ENCODE data around the gene AOPEP. TPM values are rescaled to one million over a fixed set of nuclear protein-coding genes. Genes with fewer than 3 reads are reported as not detected.

Gene AOPEP
- total RNA-seq, 4 donors from 2014 or later: 56.5 to 160 (median 103) TPM

DNA sequence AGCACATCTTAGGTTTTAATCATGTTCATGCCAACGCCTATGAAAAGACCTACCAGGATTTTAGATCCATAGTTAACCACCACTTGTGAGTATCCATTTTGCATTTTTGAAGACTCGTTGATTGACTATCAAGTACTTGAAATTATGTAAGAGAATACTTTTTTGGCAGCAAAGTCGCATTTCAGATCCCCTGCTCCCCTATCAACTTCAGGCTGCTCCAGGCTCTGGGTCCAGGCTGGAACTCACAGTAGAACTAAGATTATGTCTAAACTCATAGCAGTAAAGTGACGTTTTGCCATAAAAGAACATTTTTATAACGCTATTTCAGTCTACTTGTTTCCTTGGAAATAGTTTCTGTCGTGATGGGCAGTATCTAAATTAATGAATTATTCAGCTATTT, 323.3 kb downstream of the AOPEP start:
- H3K27me3 ChIP-seq: no peaks in the 10 kb centered on the region
- in situ Hi-C loops (cut with MboI; ENCODE audit: low sequenced_read_pairs in 4 of 4) (loop anchor here in 1 of 4 donors (25.0 kb wide), 1 partner anchor 262 kb away; no protein-coding TSS in a partner anchor), intact Hi-C loops (cut with DNase I; ENCODE audit: low total_unique reads) (loop anchor here (2.0 kb wide), 1 partner anchor 45 kb away; no protein-coding TSS in a partner anchor)
- H3K27ac ChIP-seq: peak overlapping the region; percentile 91 to 96 (median 92)
- peaks cover 74 to 76% of the 10 kb centered on the region in 2 donors for H3K4me1 ChIP-seq
- no peaks in the 10 kb centered on the region for H3K36me3 ChIP-seq
- DNase-seq: no peak
- H3K9me3 ChIP-seq: no peaks in the 10 kb centered on the region
- peak overlapping the region in 3 of 4 donors; percentile 32 to 64 (median 63) for H3K4me3 ChIP-seq
- no peak for ATAC-seq
- TF ChIP-seq, protein P1, sequence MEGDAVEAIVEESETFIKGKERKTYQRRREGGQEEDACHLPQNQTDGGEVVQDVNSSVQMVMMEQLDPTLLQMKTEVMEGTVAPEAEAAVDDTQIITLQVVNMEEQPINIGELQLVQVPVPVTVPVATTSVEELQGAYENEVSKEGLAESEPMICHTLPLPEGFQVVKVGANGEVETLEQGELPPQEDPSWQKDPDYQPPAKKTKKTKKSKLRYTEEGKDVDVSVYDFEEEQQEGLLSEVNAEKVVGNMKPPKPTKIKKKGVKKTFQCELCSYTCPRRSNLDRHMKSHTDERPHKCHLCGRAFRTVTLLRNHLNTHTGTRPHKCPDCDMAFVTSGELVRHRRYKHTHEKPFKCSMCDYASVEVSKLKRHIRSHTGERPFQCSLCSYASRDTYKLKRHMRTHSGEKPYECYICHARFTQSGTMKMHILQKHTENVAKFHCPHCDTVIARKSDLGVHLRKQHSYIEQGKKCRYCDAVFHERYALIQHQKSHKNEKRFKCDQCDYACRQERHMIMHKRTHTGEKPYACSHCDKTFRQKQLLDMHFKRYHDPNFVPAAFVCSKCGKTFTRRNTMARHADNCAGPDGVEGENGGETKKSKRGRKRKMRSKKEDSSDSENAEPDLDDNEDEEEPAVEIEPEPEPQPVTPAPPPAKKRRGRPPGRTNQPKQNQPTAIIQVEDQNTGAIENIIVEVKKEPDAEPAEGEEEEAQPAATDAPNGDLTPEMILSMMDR (IDR thresholded peaks at IDR 0.05 in 4 of 5, conservative IDR thresholded peaks at IDR 0.05 in 1 of 5): no peak
- no peak for TF ChIP-seq POLR2A (IDR thresholded peaks at IDR 0.05)

DNA sequence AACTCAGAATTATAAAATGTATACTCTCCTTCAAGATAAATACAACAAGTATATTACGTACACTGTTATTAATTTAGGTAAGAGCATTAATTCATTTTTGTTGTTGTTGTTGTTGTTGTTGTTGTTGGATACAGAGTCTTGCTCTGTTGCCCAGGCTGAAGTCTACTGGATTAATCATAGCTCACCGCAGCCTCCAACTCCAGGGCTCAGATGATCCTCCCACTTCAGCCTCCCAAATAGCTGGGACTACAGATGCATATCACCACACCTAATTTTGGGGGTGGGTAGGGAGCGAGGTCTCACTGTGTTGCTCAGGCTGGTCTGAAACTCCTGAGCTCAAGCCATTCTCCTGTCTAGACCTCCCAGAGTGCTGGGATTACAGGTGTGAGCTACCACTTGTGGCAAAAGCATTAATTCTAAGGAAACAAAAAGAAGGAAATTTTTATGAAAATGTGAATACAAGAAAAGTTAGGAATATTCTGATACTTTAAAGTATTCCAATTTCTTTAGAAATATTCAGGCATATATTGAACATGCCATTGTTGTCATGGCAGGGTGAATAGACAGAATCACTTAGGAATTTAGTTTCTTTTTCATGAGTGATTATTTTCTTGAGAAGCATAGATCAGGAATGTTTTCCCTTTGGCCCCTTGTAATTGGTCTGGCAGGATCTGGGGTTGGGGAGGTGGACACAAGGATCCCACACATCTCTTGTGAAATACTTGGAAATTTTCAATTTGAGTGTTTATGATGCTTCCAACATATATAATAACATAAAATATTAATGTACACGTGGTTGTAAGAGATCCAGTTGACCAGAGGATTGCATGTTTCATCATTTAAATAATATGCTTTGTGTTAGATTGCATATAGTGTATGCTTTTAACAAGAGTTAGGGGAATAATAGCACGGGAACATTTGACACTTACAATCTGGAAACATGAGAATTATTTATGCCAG, 327.4 kb downstream of the AOPEP start:
- no peak overlapping the region for H3K4me3 ChIP-seq
- TF ChIP-seq POLR2A (IDR thresholded peaks at IDR 0.05): no peak
- TF ChIP-seq, protein P1 (IDR thresholded peaks at IDR 0.05 in 4 of 5, conservative IDR thresholded peaks at IDR 0.05 in 1 of 5): no peak
- in situ Hi-C loops (cut with MboI; ENCODE audit: low sequenced_read_pairs in 4 of 4) (no loop called here), intact Hi-C loops (cut with DNase I; ENCODE audit: low total_unique reads) (no loop called here)
- H3K27ac ChIP-seq: peak overlapping the region; percentile 85 to 96 (median 91)
- no peaks in the 10 kb centered on the region for H3K27me3 ChIP-seq
- peaks cover 81 to 84% of the 10 kb centered on the region in 2 donors for H3K4me1 ChIP-seq
- H3K36me3 ChIP-seq: no peaks in the 10 kb centered on the region
- ATAC-seq (no peak), DNase-seq (no peak)
- no peaks in the 10 kb centered on the region for H3K9me3 ChIP-seq

DNA sequence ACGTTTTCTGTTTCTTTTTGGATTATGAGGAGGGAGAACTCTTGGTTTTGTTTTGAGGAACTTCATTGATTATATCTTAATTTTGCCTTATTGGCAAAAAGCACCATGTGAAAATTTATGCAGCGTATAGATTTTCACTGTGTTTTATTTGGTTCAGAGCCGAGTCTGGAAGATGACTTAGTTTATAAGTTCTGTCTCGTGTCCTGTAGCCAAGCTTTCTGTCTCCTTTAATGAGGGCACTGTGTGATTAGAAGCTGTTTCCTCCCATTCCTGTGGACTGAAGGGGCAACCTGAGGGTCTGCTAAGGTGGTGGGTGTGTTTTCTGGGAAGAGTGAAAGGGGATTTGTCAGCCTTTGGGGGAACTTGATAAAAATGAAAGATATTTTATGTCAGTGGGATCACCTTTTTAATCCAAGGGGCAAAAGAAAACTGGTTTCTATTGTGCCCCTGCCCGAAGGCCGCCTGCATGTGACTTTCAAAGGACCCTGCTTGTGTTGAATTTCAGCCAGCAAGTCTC, 328.9 kb downstream of the AOPEP start:
- Histone ChIP-seq H3K36me3 (no peaks in the 10 kb centered on the region), H3K4me1 (peaks cover 81 to 84% of the 10 kb centered on the region in 2 donors), H3K27me3 (no peaks in the 10 kb centered on the region), H3K4me3 (peak overlapping the region; percentile 26 to 42 (median 38)), H3K9me3 (no peaks in the 10 kb centered on the region), H3K27ac (peak overlapping the region; percentile 85 to 96 (median 91))
- in situ Hi-C loops (cut with MboI; ENCODE audit: low sequenced_read_pairs in 4 of 4): no loop called here
- TF ChIP-seq, protein P1 (IDR thresholded peaks at IDR 0.05 in 4 of 5, conservative IDR thresholded peaks at IDR 0.05 in 1 of 5): no peak
- no peak for TF ChIP-seq POLR2A (IDR thresholded peaks at IDR 0.05)
- DNase-seq: no peak
- ATAC-seq: peak; percentile 28 to 36
- intact Hi-C loops (cut with DNase I; ENCODE audit: low total_unique reads): no loop called here

DNA sequence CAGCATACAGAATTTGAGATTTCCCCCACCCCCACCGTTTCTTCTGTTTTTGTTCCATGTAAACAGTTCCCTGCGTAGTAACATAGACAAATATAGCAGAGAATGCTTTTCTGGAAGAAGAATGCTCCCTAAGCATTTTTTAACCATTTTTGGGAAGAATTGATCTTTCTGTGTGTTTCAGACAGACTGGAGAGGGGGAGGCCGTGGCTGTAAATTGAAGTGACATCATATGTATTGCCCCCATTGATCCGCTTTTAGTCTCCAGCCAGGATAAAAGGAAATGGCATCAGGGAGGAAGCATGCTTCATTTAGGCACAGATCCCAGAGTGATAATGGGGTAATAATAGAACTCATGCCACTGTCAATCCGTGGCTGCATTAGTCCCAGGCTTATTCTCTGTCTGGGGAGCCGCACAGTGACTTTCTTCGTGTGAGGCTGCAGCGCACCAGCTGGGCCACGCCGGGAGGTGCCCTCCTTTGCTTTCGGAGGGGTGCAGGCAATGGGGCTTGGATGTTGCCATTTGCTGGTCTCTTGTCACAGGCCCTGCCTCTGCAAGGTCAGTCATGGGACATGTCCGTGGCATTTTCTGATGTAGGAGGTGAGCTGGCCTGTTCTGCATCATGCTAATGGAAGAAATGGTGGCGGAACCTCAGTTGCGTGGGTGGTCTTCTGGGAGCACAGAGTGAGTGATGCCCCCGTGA, 329.5 kb downstream of the AOPEP start:
- peaks cover 83 to 84% of the 10 kb centered on the region in 2 donors for H3K4me1 ChIP-seq
- H3K4me3 ChIP-seq: peak overlapping the region; percentile 26 to 42 (median 38)
- peak; percentile 86 to 91 for ATAC-seq
- DNase-seq: peak in 1 of 2 donors; percentile 61
- intact Hi-C loops (cut with DNase I; ENCODE audit: low total_unique reads): no loop called here
- in situ Hi-C loops (cut with MboI; ENCODE audit: low sequenced_read_pairs in 4 of 4): no loop called here
- no peaks in the 10 kb centered on the region for H3K27me3 ChIP-seq
- no peaks in the 10 kb centered on the region for H3K36me3 ChIP-seq
- no peaks in the 10 kb centered on the region for H3K9me3 ChIP-seq
- H3K27ac ChIP-seq: peak overlapping the region; percentile 85 to 96 (median 91)
- TF ChIP-seq POLR2A (IDR thresholded peaks at IDR 0.05): peak; percentile 24 to 26
- TF ChIP-seq, protein P1 (IDR thresholded peaks at IDR 0.05 in 4 of 5, conservative IDR thresholded peaks at IDR 0.05 in 1 of 5): no peak
